ENCODE data around the gene NIM1K.
"Not testable (repeated sequence)": the region's sequence is repeated elsewhere in the genome, so short reads cannot be mapped to it uniquely, and the experiment has no call there.

Gene NIM1K

DNA sequence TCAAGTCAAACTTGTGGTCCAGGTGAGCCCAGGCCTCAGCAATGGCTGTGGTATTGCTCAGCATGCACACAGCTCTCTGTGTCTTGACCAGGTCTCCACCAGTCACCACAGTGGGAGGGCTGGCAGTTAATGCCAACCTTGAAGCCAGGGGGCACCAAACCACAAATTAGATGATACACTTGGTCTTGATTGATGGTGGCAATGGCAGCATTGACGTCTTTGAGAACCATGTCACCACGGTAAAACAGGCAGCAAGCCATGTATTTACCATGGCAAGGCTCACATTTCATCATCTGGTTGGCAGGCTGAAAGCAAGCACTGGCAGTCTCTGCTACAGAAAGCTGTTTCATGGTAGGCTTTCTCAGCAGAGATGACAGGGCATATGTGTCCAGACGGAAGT lies 40.0 kb downstream of the NIM1K start:
- no peak for DNase-seq

DNA sequence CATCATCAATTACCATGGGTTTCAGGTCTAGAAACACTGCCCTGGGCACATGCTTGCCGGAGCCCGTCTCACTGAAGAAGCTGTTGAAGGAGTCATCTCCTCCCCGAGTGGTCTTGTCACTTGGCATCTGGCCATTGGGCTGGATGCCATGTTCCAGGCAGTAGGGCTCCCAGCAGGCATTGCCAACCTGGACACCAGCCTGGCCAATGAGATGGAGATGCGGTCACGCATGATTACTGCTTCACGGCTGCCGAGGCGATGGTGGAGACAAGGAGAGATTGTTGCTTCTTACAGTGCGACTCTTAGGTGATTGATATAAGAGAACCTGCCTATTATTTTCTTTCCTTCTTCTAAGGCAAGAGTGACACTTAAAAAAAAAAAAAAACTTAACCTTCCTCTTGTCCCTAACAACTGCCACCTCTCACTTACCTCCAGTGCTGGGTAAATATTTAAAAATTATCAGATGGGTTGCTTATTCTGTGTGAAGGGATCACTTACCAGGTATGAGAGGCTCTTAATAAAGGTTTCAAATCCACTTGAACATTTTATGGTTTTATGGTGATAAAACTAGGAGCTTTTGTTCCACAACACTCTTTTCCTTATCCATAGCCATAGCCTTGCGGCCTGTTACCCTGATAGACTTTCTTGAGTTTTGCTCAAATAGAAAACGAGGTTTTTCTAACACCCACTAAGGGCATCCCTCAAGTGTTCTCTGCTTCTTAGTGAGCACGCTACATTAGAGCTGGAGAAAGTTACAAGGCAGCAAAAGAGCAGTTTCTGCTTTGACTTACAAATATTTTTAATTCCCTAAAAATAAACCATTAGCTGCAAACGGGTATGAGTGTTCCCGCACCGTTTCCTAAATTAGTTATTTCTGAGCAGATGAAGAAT lies 41.2 kb downstream of the NIM1K start:
- no peak for DNase-seq

DNA sequence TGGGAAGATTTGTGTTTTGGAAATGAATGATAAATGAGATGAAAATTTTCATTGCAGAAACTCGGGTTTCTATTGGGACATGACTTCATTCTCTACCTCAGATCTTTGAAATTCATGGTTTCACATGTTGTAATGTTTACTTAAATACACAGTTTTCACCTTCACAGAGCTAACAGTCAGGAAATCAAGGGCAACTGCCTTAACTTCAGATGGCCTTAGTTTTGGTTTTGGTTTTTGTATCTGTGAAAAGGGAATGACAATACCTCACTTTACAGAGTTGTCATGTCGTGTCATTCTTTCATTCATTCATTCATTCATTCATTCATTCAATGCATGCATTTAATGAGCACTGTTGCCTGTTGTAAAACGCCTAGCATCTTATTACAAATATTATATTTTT lies 41.9 kb downstream of the NIM1K start:
- DNase-seq, result no peak

DNA sequence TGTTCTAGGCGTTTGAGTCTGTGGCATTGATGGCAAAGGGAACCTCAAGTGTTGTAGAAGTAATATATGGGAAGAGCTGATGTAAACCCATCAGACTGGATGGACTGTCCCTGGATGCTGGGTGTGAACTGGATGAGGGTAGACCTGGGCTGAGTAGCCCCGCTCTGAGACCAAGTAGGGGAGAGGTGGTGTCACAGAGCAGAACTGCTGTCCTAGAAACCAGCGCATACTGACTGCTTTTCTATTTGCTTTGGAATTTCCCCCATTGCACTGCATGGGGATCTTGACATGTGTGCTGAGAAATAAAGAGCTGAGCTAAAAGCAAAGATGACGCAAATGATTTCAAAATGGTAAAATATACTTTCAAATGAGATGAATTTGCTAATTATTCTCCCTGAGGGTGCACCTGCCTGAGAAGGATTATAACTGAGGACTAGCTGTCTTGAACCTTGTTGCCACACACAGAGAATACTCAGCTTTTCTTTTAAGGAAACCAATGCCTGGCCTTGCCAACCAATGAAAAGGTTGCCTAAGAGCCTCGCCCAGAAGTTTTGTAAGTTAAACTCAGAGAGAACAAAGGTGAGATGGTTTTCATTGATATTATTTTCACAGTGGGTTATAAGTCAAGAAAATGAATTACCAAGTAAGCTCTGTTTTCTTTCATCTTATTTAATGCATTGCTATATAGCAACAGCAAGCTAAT lies 44.8 kb downstream of the NIM1K start:
- no peak for DNase-seq

DNA sequence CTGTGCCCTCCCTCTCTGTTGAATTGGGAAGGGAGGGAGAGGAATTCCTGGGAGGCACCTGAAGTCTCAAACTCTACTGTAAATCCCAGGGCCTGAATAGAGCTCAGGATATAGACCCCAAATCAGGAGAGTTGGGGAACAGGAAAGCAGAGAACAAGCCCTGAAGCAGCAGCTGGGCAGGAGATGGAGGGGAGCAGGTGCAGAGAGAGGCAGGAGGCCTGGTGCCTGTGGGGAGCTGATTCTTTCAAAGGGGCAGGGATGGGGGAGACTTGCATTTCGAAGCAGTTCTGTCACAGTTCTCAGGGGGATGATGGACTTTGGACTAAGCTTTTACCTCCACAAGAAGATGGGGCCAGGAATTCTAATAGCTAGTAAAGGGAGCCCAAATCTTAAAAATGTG lies 50.2 kb downstream of the NIM1K start:
- no peak for DNase-seq

DNA sequence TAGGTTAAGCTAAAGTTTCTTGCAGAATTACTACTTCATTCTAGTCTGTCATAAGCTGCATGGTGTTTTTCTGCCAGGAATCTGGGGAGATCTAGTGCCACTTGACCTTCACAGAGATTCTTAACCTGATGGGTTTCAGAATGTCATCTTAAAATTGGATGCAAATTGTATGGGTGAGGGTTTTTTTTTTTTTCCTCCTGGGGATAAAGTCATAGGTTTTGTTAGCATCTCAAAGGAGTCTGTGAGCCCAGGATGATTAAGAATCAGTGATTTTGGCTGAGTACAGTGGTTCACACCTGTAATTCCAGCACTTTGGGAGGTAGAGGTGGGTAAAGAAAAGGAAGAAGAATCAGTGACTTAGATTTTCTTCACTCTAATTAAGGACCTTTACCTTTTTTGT lies 51.2 kb downstream of the NIM1K start:
- no peak for DNase-seq

DNA sequence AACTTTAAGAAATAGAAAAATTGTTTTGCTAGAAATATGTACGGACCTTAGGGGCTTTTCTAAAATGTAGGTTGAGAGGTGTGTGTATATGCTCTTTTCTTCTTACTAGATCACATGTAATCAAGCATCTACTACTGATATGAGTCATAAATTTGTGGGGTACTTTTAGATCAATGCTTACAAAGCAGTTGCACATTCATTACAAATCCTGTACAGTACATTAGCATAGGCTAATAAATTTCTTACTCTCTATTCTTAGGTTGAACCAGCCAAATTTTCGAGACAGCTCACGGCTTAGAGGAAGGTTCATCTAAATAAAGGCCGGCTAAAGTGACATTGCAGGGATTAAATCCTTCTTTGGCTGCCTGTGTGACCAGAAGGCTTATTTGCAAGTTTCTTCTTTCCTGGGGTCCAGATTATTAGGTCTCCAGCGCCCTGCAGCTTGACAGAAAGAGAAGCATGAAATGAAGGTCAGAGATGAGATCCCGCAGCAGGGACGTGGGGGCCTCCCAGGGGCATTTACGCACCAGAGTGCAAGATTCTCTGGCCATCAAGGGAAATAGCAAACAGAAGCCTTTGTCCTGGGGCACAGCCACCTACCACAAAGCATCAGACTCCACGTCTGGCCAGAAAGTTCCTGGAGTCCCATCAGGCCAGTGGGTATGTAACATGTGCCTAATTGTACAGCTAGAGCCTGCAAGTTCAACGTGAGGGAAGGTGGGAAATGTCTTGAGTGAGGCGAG lies 53.0 kb downstream of the NIM1K start:
- DNase-seq, result no peak

DNA sequence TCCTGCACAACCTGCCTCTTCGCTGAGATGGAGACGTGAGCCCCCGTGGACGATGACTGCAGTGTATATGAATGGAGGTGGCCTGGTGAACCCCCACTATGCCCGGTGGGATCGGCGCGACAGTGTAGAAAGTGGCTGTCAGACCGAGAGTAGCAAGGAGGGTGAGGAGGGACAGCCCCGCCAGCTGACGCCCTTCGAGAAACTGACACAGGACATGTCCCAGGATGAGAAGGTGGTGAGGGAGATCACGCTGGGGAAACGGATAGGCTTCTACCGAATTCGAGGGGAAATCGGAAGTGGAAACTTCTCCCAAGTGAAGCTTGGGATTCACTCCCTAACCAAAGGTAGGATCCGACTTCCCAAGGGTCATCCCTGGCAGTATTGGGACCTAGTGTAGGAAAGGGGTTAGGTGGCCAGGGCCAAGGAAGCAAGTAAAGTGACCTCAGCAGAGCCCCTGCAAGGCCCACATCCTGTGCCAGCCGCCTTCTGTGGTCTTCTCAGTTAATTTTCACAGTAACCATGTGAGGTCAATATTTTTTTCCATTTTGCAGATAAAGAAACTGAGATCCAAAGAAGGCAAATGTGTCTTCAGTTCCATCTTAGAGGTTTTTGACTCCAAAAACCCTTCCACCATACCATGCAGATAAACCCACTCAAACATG lies 53.8 kb downstream of the NIM1K start:
- DNase-seq, result no peak

DNA sequence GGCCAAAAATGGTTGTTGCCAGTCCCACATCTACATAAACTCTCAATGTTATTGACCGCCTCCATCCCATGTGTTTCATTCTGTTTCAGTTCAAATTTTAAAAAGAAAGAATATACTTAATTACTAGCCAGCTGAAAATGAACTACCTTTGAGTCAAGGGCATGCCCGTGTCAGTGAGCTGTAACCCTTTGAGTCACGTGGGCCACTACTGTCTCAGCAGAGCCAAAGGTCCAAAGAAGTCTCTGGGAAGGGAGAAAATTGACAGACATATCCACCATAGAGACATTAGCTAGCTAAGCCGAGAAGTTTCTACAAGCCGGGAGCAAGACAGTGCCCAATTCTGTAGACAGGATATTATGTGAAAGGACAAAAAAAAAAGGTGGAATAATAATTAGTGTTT lies 59.7 kb downstream of the NIM1K start:
- no peak for DNase-seq

DNA sequence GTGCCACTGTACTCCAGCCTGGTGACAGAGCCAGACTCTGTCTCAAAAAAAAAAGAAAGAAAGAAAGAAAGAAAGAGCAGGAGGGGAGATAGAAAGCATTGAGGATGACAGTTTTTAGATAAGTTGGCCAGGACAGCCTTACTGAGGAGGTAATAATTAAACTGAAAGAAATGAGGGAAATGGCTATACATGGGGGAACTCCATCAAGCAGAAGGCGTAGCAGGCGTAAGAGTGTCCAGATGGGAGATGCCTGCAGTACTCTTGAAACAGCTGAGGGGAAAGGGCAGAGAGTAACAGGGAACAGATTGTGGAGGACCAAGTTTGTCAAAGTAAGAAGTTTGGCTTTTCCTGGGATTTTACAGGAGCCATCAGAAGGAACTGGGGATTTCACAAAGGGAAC lies 63.7 kb downstream of the NIM1K start:
- DNase-seq, result no peak

DNA sequence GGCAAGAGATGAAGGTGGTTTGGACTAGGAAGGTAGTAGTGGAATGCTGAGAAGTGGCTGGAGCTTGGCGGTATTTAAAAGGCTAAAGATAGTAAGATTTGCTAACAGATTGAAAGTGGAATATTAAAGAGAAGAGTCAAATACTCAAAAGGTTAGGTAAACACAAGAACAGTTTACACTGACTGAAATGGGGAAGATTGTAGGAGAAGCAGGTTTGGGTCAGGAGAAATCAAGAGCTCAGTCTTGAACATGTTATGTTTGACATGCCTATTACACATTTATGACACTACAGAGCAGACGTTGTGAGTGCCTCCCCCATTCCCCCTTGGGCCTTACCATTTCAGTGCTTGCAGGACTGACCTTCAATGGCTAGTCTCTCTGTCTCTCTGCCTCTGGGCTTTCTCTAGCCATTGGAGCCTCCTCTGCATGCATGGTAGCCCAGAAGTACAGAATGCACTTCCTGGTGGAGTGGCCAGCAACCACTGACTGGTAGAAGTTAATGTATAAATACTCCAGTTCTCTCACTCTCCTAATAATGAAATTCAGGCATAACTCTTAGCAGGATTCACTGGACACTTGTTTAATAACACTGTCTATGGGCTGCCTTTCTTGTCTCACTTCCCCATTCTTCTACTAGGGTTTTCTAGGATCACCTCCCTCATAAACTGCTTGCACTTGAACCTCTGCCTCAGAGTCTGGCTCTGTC lies 64.4 kb downstream of the NIM1K start:
- DNase-seq, result no peak

DNA sequence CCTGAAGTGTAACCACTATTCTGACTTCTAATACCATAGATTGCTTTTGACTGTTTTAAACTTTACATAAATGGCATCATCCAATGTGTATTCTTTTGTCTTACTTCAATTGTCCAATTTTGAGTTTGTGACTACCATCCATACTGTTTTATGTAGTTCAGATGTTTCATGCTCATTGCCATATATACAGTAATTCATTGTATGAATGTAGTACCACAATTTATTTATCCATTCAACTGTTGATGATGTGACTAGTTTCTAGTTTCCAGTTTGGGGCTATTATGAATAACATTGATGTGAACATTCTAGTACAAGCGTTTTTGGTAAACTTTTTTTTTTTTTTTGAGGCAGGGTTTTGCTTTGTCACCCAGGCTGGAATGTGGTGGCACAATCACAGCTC lies 66.1 kb downstream of the NIM1K start:
- DNase-seq, result no peak

DNA sequence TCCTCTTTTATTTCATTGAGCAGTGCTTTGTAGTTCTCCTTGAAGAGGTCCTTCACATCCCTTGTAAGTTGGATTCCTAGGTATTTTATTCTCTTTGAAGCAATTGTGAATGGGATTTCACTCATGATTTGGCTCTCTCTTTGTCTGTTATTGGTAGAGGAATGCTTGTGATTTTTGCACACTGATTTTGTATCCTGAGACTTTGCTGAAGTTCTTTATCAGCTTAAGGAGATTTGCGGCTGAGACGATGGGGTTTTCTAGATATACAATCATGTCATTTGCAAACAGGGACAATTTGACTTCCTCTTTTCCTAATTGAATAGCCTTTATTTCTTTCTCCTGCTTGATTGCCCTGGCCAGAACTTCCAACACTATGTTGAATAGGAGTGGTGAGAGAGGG lies 70.2 kb downstream of the NIM1K start:
- DNase-seq, result not testable (repeated sequence)

DNA sequence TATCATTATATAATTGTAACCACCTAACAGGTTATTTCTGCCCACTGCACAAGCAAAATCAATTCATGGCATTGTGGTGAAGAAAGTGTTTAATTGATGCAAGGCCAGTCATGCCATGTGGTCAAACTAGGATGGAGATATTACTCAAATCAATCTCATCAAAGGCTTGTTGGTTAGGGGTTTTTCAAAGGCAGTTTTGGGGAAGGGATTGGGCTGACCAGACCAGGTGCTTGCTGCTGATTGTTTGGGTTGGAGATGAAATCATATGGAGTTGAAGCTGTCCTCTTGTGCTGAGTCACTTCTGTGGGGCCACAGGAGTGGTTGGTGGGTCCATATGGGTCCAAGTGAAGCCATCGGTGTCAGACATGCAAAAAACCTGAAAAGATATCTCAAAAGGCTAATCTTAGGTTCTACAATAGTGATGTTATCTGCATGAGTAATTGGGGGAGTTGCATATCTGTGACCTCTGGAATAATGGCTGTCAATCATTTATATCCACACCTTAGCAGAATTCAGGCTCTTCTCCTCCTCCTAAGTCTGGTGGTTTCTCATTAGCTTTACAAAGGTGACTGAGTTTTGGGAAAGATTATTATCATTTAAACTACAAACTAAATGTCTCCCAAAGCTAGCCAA lies 76.3 kb downstream of the NIM1K start:
- DNase-seq, result no peak

DNA sequence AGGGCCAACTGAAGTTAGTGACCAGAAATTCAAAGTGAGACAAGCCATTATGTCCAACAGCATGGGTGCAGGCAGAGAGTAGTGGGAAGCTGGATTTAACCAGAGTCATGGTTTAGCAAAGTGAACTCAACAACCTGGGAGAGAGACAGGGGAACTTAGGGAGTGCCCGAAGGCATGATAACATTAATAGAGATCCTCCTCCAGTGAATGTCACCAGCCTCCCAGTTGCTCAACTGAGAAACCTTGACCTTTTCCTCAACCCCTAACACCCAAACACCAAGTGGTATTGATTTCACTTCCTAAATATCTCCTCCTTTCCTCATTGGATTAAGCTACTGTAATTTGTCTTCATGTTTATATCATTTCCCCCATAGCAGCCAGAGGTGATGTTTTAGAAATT lies 78.6 kb downstream of the NIM1K start:
- no peak for DNase-seq

DNA sequence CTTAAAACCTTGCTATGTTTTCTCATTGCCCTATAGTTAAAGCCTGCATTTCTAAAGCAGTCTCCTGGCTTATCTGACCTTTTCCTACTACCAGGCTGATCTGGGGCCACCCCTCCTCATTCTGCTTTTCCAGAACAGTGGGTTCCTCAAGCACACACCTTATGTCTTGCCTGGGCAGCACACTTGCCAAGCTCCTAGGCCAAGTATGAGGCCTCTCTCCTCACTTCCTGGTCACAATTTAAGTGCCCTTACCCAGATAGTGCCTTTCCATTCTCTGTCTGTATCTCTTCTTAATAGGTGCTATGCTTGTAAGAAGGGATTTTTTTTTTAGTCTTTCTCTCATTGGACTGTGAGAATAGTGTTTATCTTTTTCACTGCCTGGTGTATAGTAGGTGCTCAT lies 81.5 kb downstream of the NIM1K start:
- DNase-seq, result no peak

DNA sequence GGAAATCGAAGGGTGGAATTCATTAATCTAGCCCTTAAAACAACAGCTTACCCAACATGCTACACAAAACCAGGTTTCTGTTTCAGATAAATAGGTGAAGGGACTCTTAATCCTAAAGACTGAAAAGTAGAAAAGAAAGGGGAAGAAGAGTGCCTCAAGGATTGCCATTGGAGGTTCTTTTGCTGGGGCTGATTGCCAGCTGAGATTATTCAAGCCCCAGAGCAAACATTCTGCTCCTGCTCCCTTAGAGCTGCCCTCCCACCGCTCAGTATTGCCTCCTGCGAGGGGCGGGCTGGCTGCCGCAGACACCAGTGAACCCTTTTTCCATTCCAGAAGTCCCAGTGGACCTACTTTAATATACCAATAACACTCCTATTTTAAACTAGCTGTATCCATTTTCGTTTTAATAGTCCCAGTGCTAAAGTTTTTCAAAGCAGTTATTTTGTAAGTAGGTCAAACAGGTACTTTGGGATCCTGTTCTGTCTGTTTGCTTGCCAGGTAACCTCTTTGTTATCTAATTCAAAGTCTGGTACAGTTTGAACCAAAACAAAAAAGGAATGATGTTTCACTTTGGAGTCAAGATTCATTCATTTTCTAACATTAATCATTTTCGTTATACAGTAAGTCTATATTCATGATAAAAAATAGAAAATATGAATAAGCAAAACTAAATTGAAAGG lies 82.5 kb downstream of the NIM1K start:
- DNase-seq, result no peak

DNA sequence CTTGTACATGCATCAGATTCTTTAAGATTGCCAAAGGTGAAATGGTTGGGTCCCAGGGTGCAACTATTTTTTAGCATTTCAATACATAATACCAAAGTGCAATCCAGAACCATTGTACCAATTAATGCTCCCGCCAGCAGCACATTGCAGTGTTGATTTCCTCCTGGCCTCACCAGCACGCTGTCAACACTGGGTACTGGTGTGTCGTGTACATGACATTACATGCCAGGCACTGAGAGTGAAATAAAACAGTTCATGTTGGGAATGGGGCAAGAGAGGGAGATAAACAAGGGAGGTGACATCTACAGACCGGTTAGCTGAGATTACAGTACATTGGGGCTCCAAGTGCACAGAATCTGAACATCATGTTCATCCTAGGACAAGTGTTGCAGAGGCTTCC lies 83.4 kb downstream of the NIM1K start:
- no peak for DNase-seq

DNA sequence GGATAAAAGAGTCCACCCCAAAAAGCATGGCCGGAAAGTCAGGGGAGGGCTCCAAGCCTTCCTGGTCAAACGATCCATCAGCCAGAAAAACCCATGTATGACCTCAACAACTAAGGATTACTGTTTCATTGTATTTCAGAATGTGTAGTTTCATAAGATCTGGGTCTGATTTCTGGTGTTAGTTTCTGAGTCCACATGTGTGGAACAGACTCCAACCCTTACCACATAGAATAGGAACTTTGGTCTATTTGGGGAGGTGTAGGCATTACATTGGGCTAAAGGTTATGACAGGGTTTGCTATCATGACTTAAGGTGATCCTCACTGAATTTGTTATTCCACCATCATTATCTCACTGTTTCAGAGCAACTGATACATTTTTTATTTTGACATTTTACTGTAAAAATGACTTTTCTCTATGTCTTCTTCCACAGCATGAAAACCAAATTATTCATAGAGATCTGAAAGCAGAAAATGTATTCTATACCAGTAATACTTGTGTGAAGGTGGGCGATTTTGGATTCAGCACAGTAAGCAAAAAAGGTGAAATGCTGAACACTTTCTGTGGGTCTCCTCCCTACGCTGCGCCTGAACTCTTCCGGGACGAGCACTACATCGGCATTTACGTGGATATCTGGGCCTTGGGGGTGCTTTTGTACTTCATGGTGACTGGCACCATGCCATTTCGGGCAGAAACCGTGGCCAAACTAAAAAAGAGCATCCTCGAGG lies 87.7 kb downstream of the NIM1K start:
- no peak for DNase-seq

DNA sequence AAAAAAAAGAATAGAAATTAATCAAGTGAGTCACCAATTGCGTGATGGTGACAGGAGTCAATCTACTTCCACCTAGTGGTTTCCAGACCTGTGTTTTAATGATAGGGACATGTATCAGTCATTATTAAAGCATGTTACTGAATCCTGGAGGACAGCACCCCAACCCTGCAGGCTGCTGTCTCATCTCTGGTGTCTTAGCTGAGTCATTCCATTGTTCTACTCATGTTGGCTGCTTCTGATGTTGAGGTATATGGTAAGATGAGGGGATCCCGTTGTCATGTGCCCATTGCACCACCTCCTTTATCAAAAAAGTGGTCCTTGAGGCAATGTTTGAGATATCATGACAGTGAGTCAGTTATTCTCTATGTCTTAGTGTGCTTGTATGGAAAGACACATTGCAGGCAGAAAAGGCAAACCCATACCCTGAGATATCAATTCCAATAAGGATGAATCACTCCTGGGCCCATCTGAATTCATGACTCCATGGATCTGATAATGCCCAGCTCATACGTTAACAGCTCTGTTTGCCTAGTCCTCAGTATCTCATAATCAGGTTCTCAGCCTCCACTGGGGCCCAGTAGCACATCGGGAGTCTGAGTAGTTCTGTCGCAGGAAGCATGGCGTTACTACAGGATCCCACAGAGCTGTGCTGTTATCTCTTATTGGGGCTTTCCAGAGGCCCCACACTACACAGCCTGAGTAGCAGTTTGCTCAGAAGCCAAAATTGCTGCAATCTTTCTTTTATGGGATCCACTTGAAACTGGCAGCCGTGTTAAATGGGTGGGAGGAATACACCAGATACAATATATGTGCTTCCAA lies 90.0 kb downstream of the NIM1K start:
- DNase-seq, result no peak
